Thoracic aorta (tissue), 2 donors: ENCODE results near the gene ELOVL6. TPM values are rescaled to one million over a fixed set of nuclear protein-coding genes. Genes with fewer than 3 reads are reported as not detected.
"Not testable (repeated sequence)": the region's sequence is repeated elsewhere in the genome, so short reads cannot be mapped to it uniquely, and the experiment has no call there.

Experiments
- ATAC-seq: fragments of 150-250 bp; one replicate; pipeline ENCODE4 v1.8.0; 2017; ENCODE audit warnings: low read depth; ENCODE audit not compliant: insufficient number of reproducible peaks, low FRiP score
- DNase-seq: peaks from one replicate; pipeline ENCODE4 v3.0.0-alpha.2; 2020; ENCODE audit warnings: low spot score
- H3K27ac ChIP-seq, 2 donors: fragments of 200-600 bp; sonication (generic); 1 replicate in 1 of 2; 2 replicates in 1 of 2; pipeline ENCODE4 v1.5.1; 2016; ENCODE audit warnings: mild to moderate bottlenecking in 2 of 2, moderate library complexity in 2 of 2
- H3K27me3 ChIP-seq: fragments of 200-600 bp; sonication (generic); replicated peaks from 2 replicates; pipeline ENCODE4 v1.6.0; 2016; ENCODE audit warnings: mild to moderate bottlenecking; ENCODE audit not compliant: insufficient read depth
- H3K36me3 ChIP-seq: fragments of 200-600 bp; sonication (generic); one replicate; pipeline ENCODE4 v1.5.1; 2016
- H3K4me1 ChIP-seq, 2 donors: fragments of 200-600 bp; sonication (generic); 1 replicate in 1 of 2; 2 replicates in 1 of 2; pipeline versions ENCODE4 v1.5.1 to v1.6.0; 2016; ENCODE audit warnings: low read depth in 2 of 2, mild to moderate bottlenecking in 1 of 2; ENCODE audit not compliant: control insufficient read depth in 1 of 2
- H3K4me3 ChIP-seq: fragments of 200-600 bp; sonication (generic); 2 replicates; pipeline ENCODE4 v1.5.1; 2016; ENCODE audit warnings: mild to moderate bottlenecking
- H3K9me3 ChIP-seq: fragments of 200-600 bp; sonication (generic); 2 replicates; pipeline ENCODE4 v1.5.1; 2016
- total RNA-seq, 2 donors: library from RNA; depleted of rRNA; stranded (reverse); fragments of >200 nt; gene quantifications; one replicate each; pipeline versions ENCODE4 v1.1.0 to v1.2.3, GENCODE V29; 2016
- TF ChIP-seq, protein P1 (sequence below): fragments of 200-600 bp; sonication (generic); IDR thresholded peaks from one replicate; pipeline ENCODE4 v1.5.1; 2019; ENCODE audit warnings: antibody characterized with exemption

Gene ELOVL6
- total RNA-seq, 2 donors from 2014 or later, result 1.5 to 2.7 TPM

DNA sequence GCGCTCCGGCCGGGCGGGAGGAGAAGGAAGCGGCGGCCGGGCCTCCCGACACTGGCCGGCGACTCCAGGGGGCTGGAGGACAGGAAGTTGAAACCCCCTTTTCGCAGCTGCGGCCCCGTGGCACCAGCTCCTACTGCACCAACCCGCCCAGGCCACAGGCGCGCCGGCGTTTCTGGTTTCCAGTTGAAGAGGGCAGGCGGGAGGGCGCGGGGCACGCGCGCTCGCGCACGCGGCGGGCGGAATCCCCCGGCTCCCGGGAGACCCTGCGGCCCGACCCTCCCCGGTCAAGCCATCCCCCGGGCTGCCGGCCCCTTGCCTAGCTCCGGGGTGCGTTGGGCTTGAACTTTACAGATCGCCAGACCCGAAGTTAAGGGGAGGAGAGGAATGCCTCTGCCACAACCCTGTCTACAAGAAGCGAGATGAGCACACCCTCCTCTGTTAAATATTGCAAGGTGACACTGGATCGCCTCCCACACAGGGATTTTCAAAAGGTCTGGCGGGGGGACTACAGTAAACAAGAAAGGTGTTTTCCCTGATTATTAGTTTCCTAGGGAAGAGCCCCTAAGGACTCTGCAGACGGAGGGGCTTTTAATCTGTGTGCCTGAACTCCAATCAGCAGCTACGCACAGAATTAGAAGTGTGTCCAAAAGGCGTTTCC lies 1.4 kb downstream of the ELOVL6 start:
- Histone ChIP-seq H3K4me3 (peak overlapping the region; percentile 76), H3K9me3 (no peaks in the 10 kb centered on the region), H3K27me3 (no peaks in the 10 kb centered on the region), H3K27ac (peak overlapping the region; percentile 68 to 78), H3K4me1 (peaks cover 0 to 6% of the 10 kb centered on the region in 2 donors), H3K36me3 (no peaks in the 10 kb centered on the region)
- ATAC-seq (no peak), DNase-seq (no peak)
- TF ChIP-seq, protein P1, sequence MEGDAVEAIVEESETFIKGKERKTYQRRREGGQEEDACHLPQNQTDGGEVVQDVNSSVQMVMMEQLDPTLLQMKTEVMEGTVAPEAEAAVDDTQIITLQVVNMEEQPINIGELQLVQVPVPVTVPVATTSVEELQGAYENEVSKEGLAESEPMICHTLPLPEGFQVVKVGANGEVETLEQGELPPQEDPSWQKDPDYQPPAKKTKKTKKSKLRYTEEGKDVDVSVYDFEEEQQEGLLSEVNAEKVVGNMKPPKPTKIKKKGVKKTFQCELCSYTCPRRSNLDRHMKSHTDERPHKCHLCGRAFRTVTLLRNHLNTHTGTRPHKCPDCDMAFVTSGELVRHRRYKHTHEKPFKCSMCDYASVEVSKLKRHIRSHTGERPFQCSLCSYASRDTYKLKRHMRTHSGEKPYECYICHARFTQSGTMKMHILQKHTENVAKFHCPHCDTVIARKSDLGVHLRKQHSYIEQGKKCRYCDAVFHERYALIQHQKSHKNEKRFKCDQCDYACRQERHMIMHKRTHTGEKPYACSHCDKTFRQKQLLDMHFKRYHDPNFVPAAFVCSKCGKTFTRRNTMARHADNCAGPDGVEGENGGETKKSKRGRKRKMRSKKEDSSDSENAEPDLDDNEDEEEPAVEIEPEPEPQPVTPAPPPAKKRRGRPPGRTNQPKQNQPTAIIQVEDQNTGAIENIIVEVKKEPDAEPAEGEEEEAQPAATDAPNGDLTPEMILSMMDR, result no peak

DNA sequence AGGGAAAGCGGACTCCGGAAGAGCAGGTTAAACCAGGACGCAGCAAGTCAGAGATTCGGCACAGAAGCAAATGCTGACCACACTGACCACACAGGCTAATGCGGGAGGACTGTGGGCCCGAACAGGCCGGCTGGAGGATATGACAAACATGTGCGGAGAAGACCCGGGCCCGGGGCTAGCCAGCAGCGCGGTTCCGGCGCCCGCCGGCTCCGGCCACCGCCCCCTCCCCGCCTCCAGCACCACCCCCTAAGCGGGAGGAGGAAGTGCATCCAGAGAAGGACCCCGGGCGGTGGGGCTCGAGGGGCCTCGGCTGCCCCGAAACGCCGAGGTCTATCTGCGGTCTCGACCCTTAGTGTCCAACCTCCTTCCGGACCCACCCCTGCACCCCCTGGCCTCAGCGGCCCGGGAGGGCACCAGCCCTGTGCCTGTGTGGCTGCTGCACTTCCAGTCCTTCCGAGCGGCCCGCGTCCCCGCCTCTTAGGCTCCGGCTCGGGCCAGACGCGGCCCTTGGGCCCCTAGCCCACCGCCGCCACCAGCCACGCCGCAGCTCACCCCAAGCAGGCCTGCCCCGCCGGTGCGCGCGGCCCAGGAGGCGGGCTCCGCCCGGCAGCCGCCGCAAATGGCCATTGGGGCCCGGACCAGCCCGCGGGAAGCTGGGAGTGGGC lies 2.1 kb downstream of the ELOVL6 start:
- no peak for DNase-seq
- TF ChIP-seq, protein P1, result no peak
- Histone ChIP-seq H3K27me3 (no peaks in the 10 kb centered on the region), H3K4me3 (peak overlapping the region; percentile 76), H3K4me1 (peaks cover 0 to 6% of the 10 kb centered on the region in 2 donors), H3K27ac (peak overlapping the region; percentile 68 to 78), H3K9me3 (no peaks in the 10 kb centered on the region), H3K36me3 (no peaks in the 10 kb centered on the region)
- ATAC-seq, result peak; percentile 16

DNA sequence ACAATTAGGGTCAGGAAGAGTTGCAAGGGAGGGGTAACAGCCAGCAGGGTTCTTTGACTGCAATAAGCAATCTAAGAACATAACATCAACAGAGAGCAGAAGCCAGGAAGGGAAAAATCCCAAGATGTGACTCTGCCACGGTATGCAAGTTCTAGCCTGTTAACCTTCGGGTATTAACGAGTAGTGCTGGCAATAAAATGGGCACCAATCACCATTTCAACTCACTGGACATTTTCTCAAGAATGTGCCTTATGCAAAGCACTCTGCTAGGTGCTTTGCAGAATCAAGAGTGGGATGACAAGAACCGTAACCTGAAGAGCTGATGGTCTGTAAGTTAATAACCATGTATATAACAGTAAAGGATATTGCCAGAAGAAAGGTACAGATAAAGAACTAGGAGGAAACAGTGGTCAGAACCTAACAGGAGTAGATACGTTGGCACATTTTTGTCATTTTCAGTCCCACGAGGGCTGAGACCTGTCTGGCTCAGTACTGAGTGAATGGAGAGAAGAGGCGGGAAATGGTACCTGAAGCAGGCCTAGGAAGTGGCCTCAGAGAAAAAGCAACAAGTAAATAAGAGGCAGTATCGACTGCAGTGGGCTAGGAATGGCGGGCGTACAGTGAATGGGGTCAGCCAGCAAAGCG lies 2.7 kb downstream of the ELOVL6 start:
- no peaks in the 10 kb centered on the region for H3K27me3 ChIP-seq
- peaks cover 0 to 6% of the 10 kb centered on the region in 2 donors for H3K4me1 ChIP-seq
- peak overlapping the region; percentile 68 to 78 for H3K27ac ChIP-seq
- TF ChIP-seq, protein P1, result no peak
- ATAC-seq (no peak), DNase-seq (no peak)
- peak overlapping the region; percentile 76 for H3K4me3 ChIP-seq
- H3K36me3 ChIP-seq, result no peaks in the 10 kb centered on the region
- H3K9me3 ChIP-seq, result no peaks in the 10 kb centered on the region

DNA sequence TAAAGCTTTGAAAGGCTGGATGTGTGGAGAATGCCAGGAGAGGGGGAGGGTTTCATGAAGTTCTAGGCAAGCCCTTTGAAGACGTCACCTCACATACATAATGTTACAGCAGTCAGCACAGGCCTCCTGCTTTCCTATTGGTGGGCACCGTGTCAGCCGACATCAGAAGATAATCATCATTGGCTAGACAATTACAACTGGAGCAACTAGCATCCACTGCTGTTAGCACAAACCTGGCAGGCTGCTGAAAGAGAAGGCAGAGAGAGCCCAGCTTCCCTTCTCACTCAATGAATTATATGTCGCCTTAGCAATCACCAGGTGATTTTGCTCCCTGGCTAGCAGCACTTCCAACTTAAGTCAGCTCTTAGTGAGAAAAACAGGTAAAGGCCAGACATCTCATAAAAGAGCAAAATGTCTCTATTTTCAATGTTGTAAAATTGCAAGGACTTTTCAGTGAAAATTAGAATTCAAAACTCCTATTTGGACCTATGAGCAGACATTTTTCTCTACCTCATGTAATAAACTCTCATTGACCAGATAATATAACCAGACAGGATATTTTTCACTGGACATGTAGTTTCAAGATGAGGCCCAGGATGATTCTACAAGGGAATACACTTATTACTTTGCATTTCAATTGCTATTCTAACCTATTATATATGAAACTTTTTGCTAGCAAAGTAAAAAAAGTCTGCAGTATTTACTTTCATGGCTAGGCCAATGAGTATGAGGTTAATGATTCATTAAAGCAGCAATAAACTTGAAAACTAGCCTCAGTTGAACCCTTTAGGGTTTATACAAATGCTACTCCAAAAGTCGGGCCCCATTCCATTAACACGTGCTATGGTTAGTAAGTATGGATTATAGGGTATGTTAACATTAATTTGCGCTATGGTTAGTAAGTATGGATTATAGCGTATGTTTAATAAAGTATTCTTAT lies 4.3 kb downstream of the ELOVL6 start:
- TF ChIP-seq, protein P1, result no peak
- no peak overlapping the region for H3K4me3 ChIP-seq
- DNase-seq, result no peak
- no peaks in the 10 kb centered on the region for H3K9me3 ChIP-seq
- no peaks in the 10 kb centered on the region for H3K36me3 ChIP-seq
- H3K4me1 ChIP-seq, result peaks cover 0 to 6% of the 10 kb centered on the region in 2 donors
- no peak overlapping the region for H3K27ac ChIP-seq
- ATAC-seq, result no peak
- H3K27me3 ChIP-seq, result no peaks in the 10 kb centered on the region

DNA sequence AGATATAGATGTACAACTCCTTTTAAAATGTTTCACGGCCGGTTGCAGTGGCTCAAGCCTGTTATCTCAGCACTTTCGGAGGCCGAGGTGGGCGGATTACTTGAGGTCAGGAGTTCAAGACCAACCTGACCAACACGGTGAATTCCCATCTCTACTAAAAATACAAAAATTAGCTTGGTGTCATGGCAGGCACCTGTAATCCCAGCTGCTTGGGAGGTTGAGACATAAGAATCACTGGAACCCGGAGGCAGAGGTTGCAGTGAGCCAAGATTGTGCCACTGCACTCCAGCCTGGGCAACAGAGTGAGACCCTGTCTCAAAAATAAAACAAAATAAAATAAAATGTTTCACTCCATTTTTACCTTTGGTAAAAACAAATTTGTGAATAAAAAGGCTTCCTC lies 5.1 kb downstream of the ELOVL6 start:
- not testable (repeated sequence) for ATAC-seq, H3K4me3 ChIP-seq, H3K27ac ChIP-seq, H3K27me3 ChIP-seq, H3K4me1 ChIP-seq, DNase-seq, H3K9me3 ChIP-seq, H3K36me3 ChIP-seq
